B cell (primary cell): Measurements from ENCODE around the gene ADAMTSL5.

ENCODE experiments used
- CTCF ChIP-seq: fragments of 200-600 bp; IDR thresholded peaks from one replicate; pipeline ENCODE4 v1.8.0; 2022; ENCODE audit warnings: antibody characterized with exemption, mild to moderate bottlenecking
- EZH2 ChIP-seq: IDR thresholded peaks from 2 replicates; pipeline ENCODE4 v1.6.1; 2012; ENCODE audit warnings: borderline replicate concordance, low read depth, mild to moderate bottlenecking, moderate library complexity, low read length; ENCODE audit not compliant: insufficient read depth, poor library complexity, severe bottlenecking

GRCh38 chr19:1527650-1528309, 15.0 kb upstream of the ADAMTSL5 start:
- TF ChIP-seq CTCF (no peak), EZH2 (no peak)
